SK-N-MC (cell line): ENCODE measurements around the gene MAN2A2.

Experiments
- DNase-seq: peaks from one replicate; pipeline ENCODE4 v3.0.0-alpha.2; 2011; ENCODE audit warnings: low read depth, low spot score
- H3K27ac ChIP-seq: fragments of 200-600 bp; sonication (generic); 2 replicates; pipeline ENCODE4 v1.5.1; 2016; ENCODE audit warnings: mixed run types
- H3K36me3 ChIP-seq: fragments of 200-600 bp; sonication (generic); 2 replicates; pipeline ENCODE4 v1.6.1; 2017; ENCODE audit warnings: antibody characterized with exemption, low read length, mixed read lengths; ENCODE audit not compliant: insufficient read depth
- H3K4me3 ChIP-seq: fragments of 200-600 bp; sonication (generic); 2 replicates; pipeline ENCODE4 v1.5.1; 2016
- H3K9ac ChIP-seq: fragments of 200-600 bp; sonication (generic); 2 replicates; pipeline ENCODE4 v1.8.0; 2017; ENCODE audit warnings: mixed run types, mixed read lengths; ENCODE audit not compliant: insufficient read length
- H3K9me3 ChIP-seq: fragments of 200-600 bp; sonication (generic); 2 replicates; pipeline ENCODE4 v1.6.1; 2017; ENCODE audit warnings: low read depth, mild to moderate bottlenecking, antibody characterized with exemption, low read length, moderate library complexity, mixed read lengths
- EZH2 ChIP-seq: fragments of 200-600 bp; sonication (generic); IDR thresholded peaks from one replicate; pipeline ENCODE4 v1.6.1; 2017; ENCODE audit warnings: antibody characterized with exemption
- FOXP2 ChIP-seq: optimal IDR thresholded peaks from 2 replicates; pipeline ENCODE3; 2011; ENCODE audit warnings: mild to moderate bottlenecking, moderate library complexity; ENCODE audit not compliant: insufficient read depth; ENCODE audit errors: extremely low read length, control extremely low read depth
- POLR2AphosphoS5 ChIP-seq: IDR thresholded peaks from 2 replicates; pipeline ENCODE4 v1.6.1; 2012; ENCODE audit warnings: mild to moderate bottlenecking, low read depth, low read length, borderline replicate concordance

Gene MAN2A2

DNA sequence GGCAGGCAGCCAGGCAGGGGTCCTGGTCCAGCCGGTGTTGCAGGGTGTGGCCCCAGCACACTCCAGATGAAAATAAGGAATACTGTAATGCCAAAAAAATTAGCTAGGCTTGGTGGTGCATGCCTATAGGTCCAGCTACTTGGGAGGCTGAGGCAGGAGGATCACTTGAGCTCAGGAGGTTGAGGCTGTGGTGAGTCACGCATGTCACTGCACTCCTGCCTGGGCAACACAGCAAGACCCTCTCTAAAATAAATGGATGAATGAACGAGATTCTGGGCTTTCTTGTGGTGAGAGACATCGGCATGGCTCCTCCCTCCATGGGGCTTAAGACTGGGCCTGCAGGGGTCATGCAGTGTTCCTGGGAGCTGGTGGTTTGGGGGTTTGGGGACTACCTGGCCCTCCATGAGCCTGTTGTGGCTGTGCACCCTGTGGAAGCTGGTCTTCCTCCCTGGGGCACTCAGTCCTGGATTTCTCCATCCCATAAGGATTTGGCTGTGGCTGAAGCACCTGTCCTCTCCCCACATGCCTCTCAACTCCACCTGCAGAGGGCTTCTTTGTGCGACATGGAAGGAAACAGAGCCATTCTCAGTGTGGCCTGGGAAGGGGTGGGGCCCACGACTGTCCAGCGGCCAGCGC is 44.0 kb downstream of the MAN2A2 start:
- Histone ChIP-seq H3K9ac (no peak overlapping the region), H3K27ac (no peak overlapping the region), H3K4me3 (no peak overlapping the region), H3K9me3 (no peaks in the 10 kb centered on the region), H3K36me3 (peaks cover 55% of the 10 kb centered on the region; the same call in 1 of the 2 replicates)
- DNase-seq: no peak
- TF ChIP-seq POLR2AphosphoS5 (no peak), FOXP2 (no peak), EZH2 (no peak)

DNA sequence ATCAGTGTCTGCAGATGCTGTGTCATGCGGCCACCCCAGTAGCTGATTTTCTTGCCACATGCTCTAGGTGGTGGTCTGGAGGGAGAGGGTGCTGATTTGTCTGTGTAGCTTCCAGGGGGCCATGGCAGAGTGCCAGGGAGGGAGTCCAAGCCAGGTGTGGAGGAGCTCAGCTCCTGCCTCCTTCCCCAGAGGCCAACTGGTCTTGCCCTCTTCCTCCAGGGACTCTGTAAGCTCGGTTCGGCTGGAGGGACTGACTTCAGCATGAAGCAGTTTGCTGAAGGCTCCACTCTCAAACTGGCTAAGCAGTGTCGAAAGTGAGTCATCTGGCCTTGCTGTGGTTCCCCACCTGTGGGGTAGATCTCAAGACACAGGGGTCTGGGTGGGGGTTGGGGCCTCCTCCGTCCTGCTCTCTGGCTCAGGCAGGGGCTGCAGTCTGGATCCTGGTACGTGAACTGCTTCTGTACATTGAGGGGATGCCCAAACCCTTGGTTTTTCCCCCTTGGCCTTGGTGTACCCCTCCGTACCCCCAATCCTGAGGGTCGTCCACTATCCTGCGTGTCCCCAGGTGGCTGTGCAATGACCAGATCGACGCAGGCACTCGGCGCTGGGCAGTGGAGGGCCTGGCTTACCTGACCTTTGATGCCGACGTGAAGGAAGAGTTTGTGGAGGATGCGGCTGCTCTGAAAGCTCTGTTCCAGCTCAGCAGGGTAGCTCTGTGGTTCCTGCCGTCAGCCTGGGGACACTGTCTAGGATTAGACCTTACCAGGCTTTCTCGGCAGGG is 44.7 kb downstream of the MAN2A2 start:
- H3K9ac ChIP-seq: no peak overlapping the region
- peaks cover 50% of the 10 kb centered on the region; the same call in 1 of the 2 replicates for H3K36me3 ChIP-seq
- no peak for DNase-seq
- TF ChIP-seq POLR2AphosphoS5 (no peak), FOXP2 (no peak), EZH2 (no peak)
- H3K9me3 ChIP-seq: no peaks in the 10 kb centered on the region
- H3K27ac ChIP-seq: no peak overlapping the region
- no peak overlapping the region for H3K4me3 ChIP-seq

- Histone ChIP-seq H3K36me3 (peaks cover 50% of the 10 kb centered on the region; the same call in 1 of the 2 replicates), H3K9ac (no peak overlapping the region)
These were observed 45.4 kb downstream of the MAN2A2 start for GRCh38 chr15:90948506-90948905.

GRCh38 chr15:90949979-90950675 is 47.0 kb downstream of the MAN2A2 start:
- peaks cover 40% of the 10 kb centered on the region; the same call in 1 of the 2 replicates for H3K36me3 ChIP-seq

More at GRCh38 chr15:90948506-90948905, 45.4 kb downstream of the MAN2A2 start:
- H3K4me3 ChIP-seq: no peak overlapping the region
- TF ChIP-seq POLR2AphosphoS5: no peak
- no peak overlapping the region for H3K27ac ChIP-seq
- no peak for DNase-seq
- H3K9me3 ChIP-seq: no peaks in the 10 kb centered on the region

DNA sequence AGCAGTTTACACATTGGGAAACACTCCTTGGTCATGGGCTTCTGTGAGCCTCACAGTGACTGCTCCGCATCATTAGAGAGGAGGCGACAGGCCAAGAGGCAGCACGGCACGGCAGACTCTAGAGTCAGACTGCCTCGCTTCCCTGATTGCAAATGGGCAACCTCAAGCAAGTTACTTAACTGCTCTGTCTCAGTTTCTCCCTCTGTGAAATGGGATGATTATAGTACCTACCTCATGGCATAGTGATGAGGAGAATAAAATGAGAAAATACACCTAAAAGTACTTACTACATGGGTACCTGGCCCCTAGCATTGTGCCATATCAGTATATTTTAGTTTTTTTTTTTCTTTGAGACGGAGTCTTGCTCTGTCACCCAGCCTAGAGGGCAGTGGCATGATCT is 47.6 kb downstream of the MAN2A2 start:
- Histone ChIP-seq H3K9me3 (no peaks in the 10 kb centered on the region), H3K9ac (no peak overlapping the region), H3K36me3 (peaks cover 39% of the 10 kb centered on the region; the same call in 1 of the 2 replicates), H3K4me3 (no peak overlapping the region), H3K27ac (no peak overlapping the region)
- DNase-seq: no peak
- TF ChIP-seq FOXP2 (no peak), EZH2 (no peak), POLR2AphosphoS5 (no peak)

More at GRCh38 chr15:90949979-90950675, 47.0 kb downstream of the MAN2A2 start:
- no peak for TF ChIP-seq FOXP2
- no peak for TF ChIP-seq EZH2
- no peak for TF ChIP-seq POLR2AphosphoS5
- DNase-seq: no peak
- Histone ChIP-seq H3K9ac (no peak overlapping the region), H3K4me3 (no peak overlapping the region), H3K27ac (no peak overlapping the region), H3K9me3 (no peaks in the 10 kb centered on the region)

- no peak for TF ChIP-seq FOXP2
- Histone ChIP-seq H3K9ac (no peak overlapping the region), H3K36me3 (peaks cover 32% of the 10 kb centered on the region; the same call in 1 of the 2 replicates), H3K27ac (no peak overlapping the region), H3K9me3 (no peaks in the 10 kb centered on the region), H3K4me3 (no peak overlapping the region)
- no peak for DNase-seq
These were observed 50.0 kb downstream of the MAN2A2 start for GRCh38 chr15:90952901-90953677.

- Histone ChIP-seq H3K4me3 (no peak overlapping the region), H3K9ac (no peak overlapping the region), H3K9me3 (no peaks in the 10 kb centered on the region), H3K36me3 (peaks cover 30% of the 10 kb centered on the region; the same call in 1 of the 2 replicates), H3K27ac (no peak overlapping the region)
- DNase-seq: no peak
- TF ChIP-seq FOXP2: no peak
- TF ChIP-seq POLR2AphosphoS5: no peak
- TF ChIP-seq EZH2: no peak
These were observed 51.0 kb downstream of the MAN2A2 start for GRCh38 chr15:90953947-90954711.
